ENCODE measurements around the gene UBE2M. TPM values are rescaled to one million over a fixed set of nuclear protein-coding genes. Genes with fewer than 3 reads are reported as not detected.

The UBE2M gene
- total RNA-seq, 2 donors from 2014 or later: 27.7 to 44.2 TPM

- Histone ChIP-seq H3K27me3 (replicated peaks; ENCODE audit: insufficient read depth) (no peaks in the 10 kb centered on the region), H3K36me3 (no peaks in the 10 kb centered on the region), H3K4me3 (no peak overlapping the region), H3K27ac (no peak overlapping the region), H3K4me1 (replicated peaks) (peaks cover 15% of the 10 kb centered on the region), H3K9me3 (no peaks in the 10 kb centered on the region)
- no peak for DNase-seq (ENCODE audit: low spot score)
- TF ChIP-seq POLR2A (IDR thresholded peaks at IDR 0.05) (no peak), CTCF (IDR thresholded peaks at IDR 0.05) (no peak), POLR2AphosphoS5 (IDR thresholded peaks at IDR 0.05) (no peak)
- intact Hi-C loops (cut with DNase I): no loop called here
Measured at GRCh38 chr19:58560921-58561320, 2.5 kb upstream of the UBE2M start.

- no peaks in the 10 kb centered on the region for H3K27me3 ChIP-seq (replicated peaks; ENCODE audit: insufficient read depth)
- H3K4me1 ChIP-seq (replicated peaks): peaks cover 20% of the 10 kb centered on the region
- 73% methylated on average over 8 of the region's 8 CpGs for WGBS
- H3K9me3 ChIP-seq: no peaks in the 10 kb centered on the region
- intact Hi-C loops (cut with DNase I): no loop called here
- H3K4me3 ChIP-seq: peak overlapping the region in 1 of 2 donors; percentile 81
- DNase-seq (ENCODE audit: low spot score): no peak
- TF ChIP-seq CTCF (IDR thresholded peaks at IDR 0.05): no peak
- TF ChIP-seq POLR2AphosphoS5 (IDR thresholded peaks at IDR 0.05): no peak
- no peak for TF ChIP-seq POLR2A (IDR thresholded peaks at IDR 0.05)
- H3K27ac ChIP-seq: peak overlapping the region; percentile 100
- no peaks in the 10 kb centered on the region for H3K36me3 ChIP-seq
Measured at GRCh38 chr19:58560007-58560887, 1.8 kb upstream of the UBE2M start.

GRCh38 chr19:58559275-58560006 lies 1.0 kb upstream of the UBE2M start:
- TF ChIP-seq POLR2A (IDR thresholded peaks at IDR 0.05): no peak
- TF ChIP-seq CTCF (IDR thresholded peaks at IDR 0.05): no peak
- peak; percentile 76 for TF ChIP-seq POLR2AphosphoS5 (IDR thresholded peaks at IDR 0.05)
- Histone ChIP-seq H3K36me3 (no peaks in the 10 kb centered on the region), H3K4me1 (replicated peaks) (peaks cover 20% of the 10 kb centered on the region), H3K27ac (peak overlapping the region; percentile 100), H3K4me3 (peak overlapping the region; percentile 76 to 81), H3K27me3 (replicated peaks; ENCODE audit: insufficient read depth) (no peaks in the 10 kb centered on the region), H3K9me3 (no peaks in the 10 kb centered on the region)
- intact Hi-C loops (cut with DNase I): loop anchor here (2.0 kb wide), 1 partner anchor 13 kb away; the partner anchor contains the start of gene MZF1
- 2% methylated on average over 31 of the region's 33 CpGs for WGBS
- peak; percentile 87 for DNase-seq (ENCODE audit: low spot score)

- peak overlapping the region; percentile 100 for H3K27ac ChIP-seq
- H3K36me3 ChIP-seq: no peaks in the 10 kb centered on the region
- DNase-seq (ENCODE audit: low spot score): peak; percentile 98
- WGBS: 0% methylated on average over 72 of the region's 76 CpGs
- intact Hi-C loops (cut with DNase I): loop anchor here (2.0 kb wide), 1 partner anchor 14 kb away; the partner anchor contains the start of gene MZF1
- peak; percentile 27 for TF ChIP-seq POLR2A (IDR thresholded peaks at IDR 0.05)
- TF ChIP-seq CTCF (IDR thresholded peaks at IDR 0.05): no peak
- TF ChIP-seq POLR2AphosphoS5 (IDR thresholded peaks at IDR 0.05): peak; percentile 88
- peak overlapping the region; percentile 76 to 81 for H3K4me3 ChIP-seq
- peaks cover 23% of the 10 kb centered on the region for H3K4me1 ChIP-seq (replicated peaks)
- no peaks in the 10 kb centered on the region for H3K9me3 ChIP-seq
- no peaks in the 10 kb centered on the region for H3K27me3 ChIP-seq (replicated peaks; ENCODE audit: insufficient read depth)
Measured at GRCh38 chr19:58558623-58559274, 338 bp upstream of the UBE2M start.
